ENCODE measurements around the gene CHPF.

Gene CHPF

GRCh38 chr2:219521066-219521880 is 22.3 kb downstream of the CHPF start:
- Mint-ChIP-seq H3K9me3 (no peaks in the 10 kb centered on the region), H3K4me1 (ENCODE audit: low read depth) (peaks cover 17% of the 10 kb centered on the region), H3K4me3 (no peak overlapping the region), H3K36me3 (ENCODE audit: low read depth) (no peaks in the 10 kb centered on the region), H3K27me3 (peaks cover 79% of the 10 kb centered on the region), H3K27ac (no peak overlapping the region)

GRCh38 chr2:219520079-219520478 is 23.5 kb downstream of the CHPF start:
- H3K4me3 Mint-ChIP-seq, result no peak overlapping the region
- H3K27ac Mint-ChIP-seq, result no peak overlapping the region
- H3K27me3 Mint-ChIP-seq, result peaks cover 79% of the 10 kb centered on the region
- H3K36me3 Mint-ChIP-seq (ENCODE audit: low read depth), result no peaks in the 10 kb centered on the region
- peaks cover 17% of the 10 kb centered on the region for H3K4me1 Mint-ChIP-seq (ENCODE audit: low read depth)
- no peaks in the 10 kb centered on the region for H3K9me3 Mint-ChIP-seq

- H3K27me3 Mint-ChIP-seq, result peaks cover 75% of the 10 kb centered on the region
- H3K4me3 Mint-ChIP-seq, result no peak overlapping the region
- H3K36me3 Mint-ChIP-seq (ENCODE audit: low read depth), result no peaks in the 10 kb centered on the region
- H3K27ac Mint-ChIP-seq, result no peak overlapping the region
- no peaks in the 10 kb centered on the region for H3K9me3 Mint-ChIP-seq
- peaks cover 17% of the 10 kb centered on the region for H3K4me1 Mint-ChIP-seq (ENCODE audit: low read depth)
These were observed 24.1 kb downstream of the CHPF start for GRCh38 chr2:219519526-219519916.

- H3K4me3 Mint-ChIP-seq, result no peak overlapping the region
- no peaks in the 10 kb centered on the region for H3K36me3 Mint-ChIP-seq (ENCODE audit: low read depth)
- peaks cover 17% of the 10 kb centered on the region for H3K4me1 Mint-ChIP-seq (ENCODE audit: low read depth)
These were observed 25.4 kb downstream of the CHPF start for GRCh38 chr2:219517954-219518778.

GRCh38 chr2:219516888-219517287 is 26.7 kb downstream of the CHPF start:
- H3K9me3 Mint-ChIP-seq, result no peaks in the 10 kb centered on the region
- no peak overlapping the region for H3K27ac Mint-ChIP-seq
- H3K27me3 Mint-ChIP-seq, result peaks cover 76% of the 10 kb centered on the region
- peaks cover 12% of the 10 kb centered on the region for H3K4me1 Mint-ChIP-seq (ENCODE audit: low read depth)
- no peak overlapping the region for H3K4me3 Mint-ChIP-seq
- no peaks in the 10 kb centered on the region for H3K36me3 Mint-ChIP-seq (ENCODE audit: low read depth)

More at GRCh38 chr2:219517954-219518778, 25.4 kb downstream of the CHPF start:
- Mint-ChIP-seq H3K9me3 (no peaks in the 10 kb centered on the region), H3K27ac (no peak overlapping the region), H3K27me3 (peaks cover 74% of the 10 kb centered on the region)

GRCh38 chr2:219515874-219516629 is 27.6 kb downstream of the CHPF start:
- Mint-ChIP-seq H3K4me1 (ENCODE audit: low read depth) (peaks cover 5% of the 10 kb centered on the region), H3K4me3 (no peak overlapping the region), H3K9me3 (no peaks in the 10 kb centered on the region), H3K36me3 (ENCODE audit: low read depth) (no peaks in the 10 kb centered on the region), H3K27me3 (peaks cover 72% of the 10 kb centered on the region), H3K27ac (no peak overlapping the region)

GRCh38 chr2:219514836-219515235 is 28.8 kb downstream of the CHPF start:
- peaks cover 9% of the 10 kb centered on the region for H3K4me1 Mint-ChIP-seq (ENCODE audit: low read depth)
- H3K27ac Mint-ChIP-seq, result no peak overlapping the region
- peaks cover 75% of the 10 kb centered on the region for H3K27me3 Mint-ChIP-seq
- no peaks in the 10 kb centered on the region for H3K9me3 Mint-ChIP-seq
- no peak overlapping the region for H3K4me3 Mint-ChIP-seq
- H3K36me3 Mint-ChIP-seq (ENCODE audit: low read depth), result no peaks in the 10 kb centered on the region

- Mint-ChIP-seq H3K4me3 (no peak within 1 kb of the TSS), H3K27ac (no peak within 1 kb of the TSS), H3K9me3 (no peaks in the 10 kb centered on the region), H3K36me3 (ENCODE audit: low read depth) (no peaks in the 10 kb centered on the region), H3K4me1 (ENCODE audit: low read depth) (peaks cover 13% of the 10 kb centered on the region), H3K27me3 (peaks cover 76% of the 10 kb centered on the region)
These were observed 29.3 kb downstream of the CHPF start, which contains the start of gene ASIC4 for GRCh38 chr2:219514196-219514761. Gene ASIC4 (plus strand): TSS chr2:219514482. CDS start chr2:219514725, 243 bp downstream.

- Mint-ChIP-seq H3K4me3 (no peak overlapping the region), H3K4me1 (ENCODE audit: low read depth) (peaks cover 13% of the 10 kb centered on the region), H3K36me3 (ENCODE audit: low read depth) (no peaks in the 10 kb centered on the region), H3K27me3 (peaks cover 73% of the 10 kb centered on the region), H3K27ac (no peak overlapping the region), H3K9me3 (no peaks in the 10 kb centered on the region)
These were observed 29.8 kb downstream of the CHPF start for GRCh38 chr2:219513787-219514186.

GRCh38 chr2:219512524-219513216 is 30.9 kb downstream of the CHPF start:
- no peaks in the 10 kb centered on the region for H3K9me3 Mint-ChIP-seq
- no peaks in the 10 kb centered on the region for H3K36me3 Mint-ChIP-seq (ENCODE audit: low read depth)
- peaks cover 69% of the 10 kb centered on the region for H3K27me3 Mint-ChIP-seq
- peaks cover 13% of the 10 kb centered on the region for H3K4me1 Mint-ChIP-seq (ENCODE audit: low read depth)
- no peak overlapping the region for H3K27ac Mint-ChIP-seq
- H3K4me3 Mint-ChIP-seq, result no peak overlapping the region

- peaks cover 13% of the 10 kb centered on the region for H3K4me1 Mint-ChIP-seq (ENCODE audit: low read depth)
- H3K27me3 Mint-ChIP-seq, result peaks cover 59% of the 10 kb centered on the region
- H3K4me3 Mint-ChIP-seq, result no peak overlapping the region
- H3K36me3 Mint-ChIP-seq (ENCODE audit: low read depth), result peaks cover under 1% of the 10 kb centered on the region
- no peaks in the 10 kb centered on the region for H3K9me3 Mint-ChIP-seq
- no peak overlapping the region for H3K27ac Mint-ChIP-seq
These were observed 31.9 kb downstream of the CHPF start for GRCh38 chr2:219511547-219512325.

GRCh38 chr2:219510512-219511135 is 33.0 kb downstream of the CHPF start:
- H3K9me3 Mint-ChIP-seq, result no peaks in the 10 kb centered on the region

More at GRCh38 chr2:219510512-219511135, 33.0 kb downstream of the CHPF start:
- no peak overlapping the region for H3K27ac Mint-ChIP-seq
- H3K27me3 Mint-ChIP-seq, result peaks cover 49% of the 10 kb centered on the region
- H3K36me3 Mint-ChIP-seq (ENCODE audit: low read depth), result peaks cover 6% of the 10 kb centered on the region
- H3K4me3 Mint-ChIP-seq, result no peak overlapping the region
- peaks cover 13% of the 10 kb centered on the region for H3K4me1 Mint-ChIP-seq (ENCODE audit: low read depth)
